HuH-7.5 (cell line): ENCODE measurements around the gene SLC22A25.
"Not testable (repeated sequence)": the region's sequence is repeated elsewhere in the genome, so short reads cannot be mapped to it uniquely, and the experiment has no call there.

ENCODE experiments used
- DNase-seq: peaks from one replicate; pipeline ENCODE4 v3.0.0; 2011; ENCODE audit warnings: low spot score

Gene SLC22A25

DNA sequence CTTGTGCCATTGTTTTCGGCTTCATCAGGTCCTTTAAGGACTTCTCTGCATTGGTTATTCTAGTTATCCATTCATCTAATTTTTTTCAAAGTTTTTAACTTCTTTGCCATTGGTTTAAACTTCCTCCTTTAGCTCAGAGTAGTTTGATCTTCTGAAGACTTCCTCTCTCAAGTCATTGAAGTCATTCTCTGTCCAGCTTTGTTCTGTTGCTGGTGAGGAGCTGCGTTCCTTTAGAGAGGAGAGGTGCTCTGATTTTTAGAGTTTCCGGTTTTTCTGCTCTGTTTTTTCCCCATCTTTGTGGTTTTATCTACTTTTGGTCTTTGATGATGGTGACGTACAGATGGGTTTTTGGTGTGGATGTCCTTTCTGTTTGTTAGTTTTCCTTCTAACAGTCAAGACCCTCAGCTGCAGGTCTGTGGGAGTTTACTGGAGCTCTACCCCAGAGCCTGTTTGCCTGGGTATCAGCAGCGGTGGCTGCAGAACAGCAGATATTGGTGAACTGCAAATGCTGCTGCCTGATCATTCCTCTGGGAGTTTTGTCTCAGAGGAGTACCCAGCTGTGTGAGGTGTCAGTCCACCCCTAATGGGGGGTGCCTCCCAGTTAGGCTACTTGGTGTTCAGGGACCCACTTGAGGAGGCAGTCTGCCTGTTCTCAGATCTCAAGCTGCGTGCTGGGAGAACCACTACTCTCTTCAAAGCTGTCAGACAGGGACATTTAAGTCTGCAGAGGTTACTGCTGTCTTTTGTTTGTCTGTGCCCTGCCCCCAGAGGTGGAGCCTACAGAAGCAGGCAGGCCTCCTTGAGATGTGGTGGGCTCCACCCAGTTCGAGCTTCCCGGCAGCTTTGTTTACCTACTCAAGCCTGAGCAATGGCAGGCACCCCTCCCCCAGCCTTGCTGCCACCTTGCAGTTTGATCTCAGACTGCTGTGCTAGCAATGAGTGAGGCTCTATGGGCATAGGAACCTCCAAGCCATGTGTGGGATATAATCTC, 7.6 kb downstream of the SLC22A25 start:
- not testable (repeated sequence) for DNase-seq

DNA sequence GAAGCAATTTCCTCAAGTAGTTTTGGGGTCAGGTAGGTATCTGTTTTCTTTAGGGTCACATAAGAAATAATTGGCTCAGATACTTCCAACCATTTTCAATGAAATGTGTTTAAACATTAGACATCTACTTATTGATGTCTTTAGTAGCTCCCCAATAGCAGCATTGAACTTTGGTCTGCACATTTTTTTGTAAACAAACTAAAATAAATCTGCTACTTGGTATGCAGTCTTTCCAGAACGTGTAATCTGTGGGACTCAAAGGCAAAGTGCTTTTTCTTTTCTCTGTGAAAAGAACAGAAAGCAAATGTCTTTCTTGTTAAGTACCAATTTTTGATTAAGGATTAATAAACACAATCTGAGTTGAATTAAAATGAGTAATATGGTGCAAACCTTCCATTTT, 13.6 kb downstream of the SLC22A25 start:
- no peak for DNase-seq

DNA sequence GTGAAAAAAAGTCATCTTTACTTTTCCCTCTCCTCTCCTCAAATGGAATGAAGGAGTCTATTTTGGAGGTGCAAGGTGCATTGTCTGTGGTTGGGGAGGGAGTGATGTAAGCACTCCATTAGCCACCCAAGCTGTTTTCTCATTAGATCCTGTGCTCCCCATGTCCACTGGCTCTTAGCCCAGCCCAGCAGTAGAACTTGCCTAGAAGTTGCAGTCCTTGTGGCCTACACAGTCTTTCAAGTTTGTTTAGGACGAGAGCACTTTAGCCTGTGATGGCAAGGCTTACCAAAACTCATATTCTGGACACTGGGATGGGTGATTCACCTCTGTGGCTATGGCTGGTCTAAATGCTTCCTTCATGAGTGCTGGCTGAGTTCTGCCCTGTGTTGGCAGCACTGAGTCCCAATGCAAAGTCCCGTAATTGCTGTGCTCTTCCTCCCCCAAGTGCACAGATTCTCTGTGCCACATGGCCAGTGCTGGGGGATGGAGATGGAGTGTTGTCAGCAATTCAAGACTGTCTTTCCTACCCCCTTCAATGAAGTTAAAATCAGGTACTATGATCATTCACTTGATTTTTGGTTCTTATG, 15.8 kb downstream of the SLC22A25 start:
- DNase-seq = no peak

DNA sequence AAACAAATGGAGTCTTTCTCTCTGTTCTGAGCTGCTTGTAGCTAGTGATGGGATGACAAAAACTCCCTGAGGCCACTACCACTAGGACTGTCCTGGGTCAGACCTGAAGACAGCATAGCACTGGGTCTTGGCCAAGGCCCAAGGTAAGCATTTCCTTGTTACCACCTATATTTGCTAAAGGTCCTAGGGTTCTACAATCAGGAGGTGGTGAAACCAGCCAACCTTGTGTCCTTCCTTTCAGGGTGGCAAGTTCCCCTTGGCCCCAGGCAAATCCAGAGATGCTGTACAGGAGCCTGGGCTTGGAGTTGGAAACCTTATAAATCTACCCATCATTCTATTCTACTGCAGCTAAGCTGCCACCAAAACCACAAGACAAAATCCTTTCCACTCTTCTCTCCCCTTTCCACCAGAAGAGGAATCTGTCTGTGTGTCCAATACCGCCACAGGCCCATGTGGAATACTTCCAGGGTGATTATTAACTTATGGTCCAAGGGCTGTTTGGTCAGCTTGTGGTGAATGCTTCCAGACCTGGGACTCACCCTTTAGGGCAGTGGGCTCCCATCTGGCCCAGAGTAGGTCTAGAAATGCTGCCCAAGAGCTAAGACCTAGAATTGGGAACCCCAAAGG, 16.8 kb downstream of the SLC22A25 start:
- no peak for DNase-seq

DNA sequence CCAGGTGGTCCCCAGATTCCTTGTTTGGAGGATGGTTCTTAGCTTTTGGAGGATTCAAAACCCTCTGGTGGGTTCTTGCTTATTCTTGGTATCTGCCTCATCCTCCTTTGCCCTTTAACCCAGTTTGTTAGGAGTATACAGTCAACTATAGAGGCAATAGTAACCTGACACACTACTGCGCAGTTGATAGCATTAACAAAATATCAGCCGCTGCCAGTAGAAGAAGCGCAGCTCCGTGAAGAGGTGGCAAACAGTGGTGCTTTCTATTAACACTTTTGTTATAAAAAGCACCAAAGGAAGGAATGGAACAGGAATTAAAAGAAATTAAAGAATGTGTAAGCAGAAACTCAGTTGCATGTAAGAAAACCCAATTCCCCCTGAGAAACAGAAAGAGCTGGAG, 29.3 kb downstream of the SLC22A25 start:
- no peak for DNase-seq

DNA sequence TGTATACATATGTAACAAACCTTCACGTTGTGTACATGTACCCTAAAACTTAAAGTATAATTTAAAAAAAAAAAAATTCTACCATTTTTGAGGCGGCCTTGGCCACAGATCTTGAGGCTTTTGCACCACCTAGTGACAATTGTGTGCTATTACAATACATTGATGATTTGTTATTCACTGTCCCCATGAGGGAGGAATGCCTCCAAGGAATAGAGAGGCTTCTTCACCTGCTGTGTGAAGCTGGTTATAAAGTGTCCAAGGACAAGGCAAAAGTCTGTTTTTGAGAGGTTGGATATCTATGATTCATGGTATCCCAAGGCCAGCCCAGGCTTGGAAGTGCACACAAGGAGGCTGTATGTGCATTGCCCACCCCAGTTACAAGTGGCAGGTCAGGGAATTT, 30.7 kb downstream of the SLC22A25 start:
- DNase-seq = no peak

DNA sequence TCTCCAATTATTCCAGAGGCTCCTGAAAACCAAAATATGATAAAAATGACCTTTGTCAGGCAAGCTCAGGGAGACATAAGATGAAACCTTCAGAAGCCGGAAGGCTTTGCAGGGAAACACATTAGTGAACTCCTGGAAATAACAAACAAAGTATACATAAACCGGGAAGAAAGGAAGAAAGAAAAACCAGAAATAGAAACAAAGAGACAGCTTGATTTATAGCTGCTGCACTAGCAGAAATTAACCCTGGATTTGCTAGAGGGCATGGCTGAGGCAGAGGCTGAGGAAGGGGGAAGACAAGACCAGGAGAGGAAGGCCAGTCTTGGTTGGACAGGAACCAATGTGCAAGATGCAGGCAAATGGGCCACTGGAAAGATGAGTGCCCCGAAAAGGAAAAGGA, 33.3 kb downstream of the SLC22A25 start:
- no peak for DNase-seq
